ENCODE measurements around the gene XDH.

The XDH gene

GRCh38 chr2:31398881-31399280 lies 15.7 kb downstream of the XDH start:
- H3K4me2 ChIP-seq (ENCODE audit: insufficient read depth, low read length), result no peak overlapping the region
- no peaks in the 10 kb centered on the region for H3K9me3 ChIP-seq (ENCODE audit: insufficient read depth, low read length, severe bottlenecking)
- ATAC-seq (ENCODE audit: insufficient read depth, low read depth) (no peak), DNase-seq (no peak)
- H2AFZ ChIP-seq (ENCODE audit: low read depth, low read length), result no peak overlapping the region
- H3K79me2 ChIP-seq (ENCODE audit: insufficient read depth, low read length), result no peaks in the 10 kb centered on the region
- no peaks in the 10 kb centered on the region for H4K20me1 ChIP-seq (ENCODE audit: insufficient read depth, low read length)
- H3K4me3 ChIP-seq (ENCODE audit: low read depth in 1 of 2, low read length in 2 of 2), result no peak overlapping the region
- no peaks in the 10 kb centered on the region for H3K36me3 ChIP-seq (ENCODE audit: insufficient read depth, low read length)
- H3K27ac ChIP-seq (ENCODE audit: low read length), result no peak overlapping the region
- TF ChIP-seq CTCF (IDR thresholded peaks at IDR 0.05; ENCODE audit: borderline replicate concordance, extremely low read depth, low read length, poor library complexity, severe bottlenecking), result no peak
- no peak for TF ChIP-seq EZH2 (IDR thresholded peaks at IDR 0.05; ENCODE audit: borderline replicate concordance, low read depth, low read length, severe bottlenecking)
- H3K9ac ChIP-seq (ENCODE audit: low read depth, low read length), result no peak overlapping the region
- H3K4me1 ChIP-seq (ENCODE audit: insufficient read depth, low read length), result no peaks in the 10 kb centered on the region
- H3K27me3 ChIP-seq (ENCODE audit: insufficient read depth, low read length, poor library complexity), result no peaks in the 10 kb centered on the region

GRCh38 chr2:31397094-31397493 lies 17.4 kb downstream of the XDH start:
- no peak overlapping the region for H3K4me2 ChIP-seq (ENCODE audit: insufficient read depth, low read length)
- H3K36me3 ChIP-seq (ENCODE audit: insufficient read depth, low read length), result no peaks in the 10 kb centered on the region
- no peak overlapping the region for H2AFZ ChIP-seq (ENCODE audit: low read depth, low read length)
- DNase-seq, result no peak
- H3K9me3 ChIP-seq (ENCODE audit: insufficient read depth, low read length, severe bottlenecking), result no peaks in the 10 kb centered on the region
- no peak overlapping the region for H3K4me3 ChIP-seq (ENCODE audit: low read depth in 1 of 2, low read length in 2 of 2)
- no peak overlapping the region for H3K27ac ChIP-seq (ENCODE audit: low read length)
- H3K79me2 ChIP-seq (ENCODE audit: insufficient read depth, low read length), result no peaks in the 10 kb centered on the region
- H4K20me1 ChIP-seq (ENCODE audit: insufficient read depth, low read length), result no peaks in the 10 kb centered on the region
- ATAC-seq (ENCODE audit: insufficient read depth, low read depth), result peak; percentile 17; the same call in 1 of the 3 replicates
- TF ChIP-seq EZH2 (IDR thresholded peaks at IDR 0.05; ENCODE audit: borderline replicate concordance, low read depth, low read length, severe bottlenecking) (no peak), CTCF (IDR thresholded peaks at IDR 0.05; ENCODE audit: borderline replicate concordance, extremely low read depth, low read length, poor library complexity, severe bottlenecking) (no peak)
- H3K9ac ChIP-seq (ENCODE audit: low read depth, low read length), result no peak overlapping the region
- H3K4me1 ChIP-seq (ENCODE audit: insufficient read depth, low read length), result no peaks in the 10 kb centered on the region
- H3K27me3 ChIP-seq (ENCODE audit: insufficient read depth, low read length, poor library complexity), result peaks cover 2% of the 10 kb centered on the region

- ATAC-seq (ENCODE audit: insufficient read depth, low read depth), result no peak
- no peaks in the 10 kb centered on the region for H3K36me3 ChIP-seq (ENCODE audit: insufficient read depth, low read length)
- peaks cover 2% of the 10 kb centered on the region for H3K27me3 ChIP-seq (ENCODE audit: insufficient read depth, low read length, poor library complexity)
- no peak for DNase-seq
- H3K27ac ChIP-seq (ENCODE audit: low read length), result no peak overlapping the region
- H3K9ac ChIP-seq (ENCODE audit: low read depth, low read length), result no peak overlapping the region
- H2AFZ ChIP-seq (ENCODE audit: low read depth, low read length), result no peak overlapping the region
- no peak overlapping the region for H3K4me3 ChIP-seq (ENCODE audit: low read depth in 1 of 2, low read length in 2 of 2)
- no peak overlapping the region for H3K4me2 ChIP-seq (ENCODE audit: insufficient read depth, low read length)
- no peaks in the 10 kb centered on the region for H3K79me2 ChIP-seq (ENCODE audit: insufficient read depth, low read length)
- TF ChIP-seq EZH2 (IDR thresholded peaks at IDR 0.05; ENCODE audit: borderline replicate concordance, low read depth, low read length, severe bottlenecking), result no peak
- no peak for TF ChIP-seq CTCF (IDR thresholded peaks at IDR 0.05; ENCODE audit: borderline replicate concordance, extremely low read depth, low read length, poor library complexity, severe bottlenecking)
- no peaks in the 10 kb centered on the region for H3K9me3 ChIP-seq (ENCODE audit: insufficient read depth, low read length, severe bottlenecking)
- no peaks in the 10 kb centered on the region for H4K20me1 ChIP-seq (ENCODE audit: insufficient read depth, low read length)
- no peaks in the 10 kb centered on the region for H3K4me1 ChIP-seq (ENCODE audit: insufficient read depth, low read length)
Measured at GRCh38 chr2:31390324-31390723, 24.2 kb downstream of the XDH start.

GRCh38 chr2:31388736-31389135 lies 25.8 kb downstream of the XDH start:
- Histone ChIP-seq H3K79me2 (ENCODE audit: insufficient read depth, low read length) (no peaks in the 10 kb centered on the region), H3K9ac (ENCODE audit: low read depth, low read length) (no peak overlapping the region), H3K9me3 (ENCODE audit: insufficient read depth, low read length, severe bottlenecking) (no peaks in the 10 kb centered on the region), H3K4me3 (ENCODE audit: low read depth in 1 of 2, low read length in 2 of 2) (no peak overlapping the region), H3K36me3 (ENCODE audit: insufficient read depth, low read length) (no peaks in the 10 kb centered on the region), H2AFZ (ENCODE audit: low read depth, low read length) (no peak overlapping the region), H3K4me1 (ENCODE audit: insufficient read depth, low read length) (no peaks in the 10 kb centered on the region), H3K27ac (ENCODE audit: low read length) (no peak overlapping the region), H3K27me3 (ENCODE audit: insufficient read depth, low read length, poor library complexity) (peaks cover 2% of the 10 kb centered on the region), H3K4me2 (ENCODE audit: insufficient read depth, low read length) (no peak overlapping the region), H4K20me1 (ENCODE audit: insufficient read depth, low read length) (no peaks in the 10 kb centered on the region)
- DNase-seq, result no peak
- ATAC-seq (ENCODE audit: insufficient read depth, low read depth), result no peak
- TF ChIP-seq CTCF (IDR thresholded peaks at IDR 0.05; ENCODE audit: borderline replicate concordance, extremely low read depth, low read length, poor library complexity, severe bottlenecking), result no peak
- no peak for TF ChIP-seq EZH2 (IDR thresholded peaks at IDR 0.05; ENCODE audit: borderline replicate concordance, low read depth, low read length, severe bottlenecking)

All from DND-41 (cell line).